Measurements from ENCODE around the gene RERE. TPM values are rescaled to one million over a fixed set of nuclear protein-coding genes. Genes with fewer than 3 reads are reported as not detected.

Gene RERE
- total and polyA plus RNA-seq, 12 donors = 46.5 to 163 (median 139) TPM

DNA sequence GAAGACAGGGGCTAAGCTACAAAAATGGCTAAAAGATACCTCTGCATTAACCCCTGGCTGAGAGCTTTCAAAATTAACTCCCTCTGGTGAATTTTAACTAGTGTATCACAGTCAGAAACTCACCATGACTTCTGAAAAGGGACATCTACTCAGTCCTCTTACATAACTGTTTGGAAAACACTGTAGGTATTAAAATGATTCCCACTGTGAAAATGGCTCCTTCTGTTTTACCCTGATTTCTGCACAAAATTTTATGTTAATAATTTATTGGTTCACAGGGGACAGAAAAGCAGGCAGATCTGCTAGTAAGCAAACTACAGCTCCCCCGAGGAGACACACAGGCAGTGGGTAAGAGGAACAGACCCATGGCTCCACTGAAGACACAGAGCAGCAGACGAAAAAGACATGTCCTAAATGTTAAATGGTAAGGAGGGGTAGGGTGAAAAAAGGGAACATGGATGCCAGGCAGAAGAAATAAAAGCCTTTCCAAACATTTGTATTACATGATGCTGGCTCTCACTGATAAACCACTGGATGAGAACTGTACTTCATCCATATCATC, 387.8 kb downstream of the RERE start:
- intact Hi-C loops (cut with DNase I) = loop anchor here in 2 of 10 donors (10.0 kb wide), 2 partner anchors 95 to 275 kb away; no protein-coding TSS in a partner anchor
- no peaks in the 10 kb centered on the region for H3K27me3 ChIP-seq
- TF ChIP-seq, protein P1, sequence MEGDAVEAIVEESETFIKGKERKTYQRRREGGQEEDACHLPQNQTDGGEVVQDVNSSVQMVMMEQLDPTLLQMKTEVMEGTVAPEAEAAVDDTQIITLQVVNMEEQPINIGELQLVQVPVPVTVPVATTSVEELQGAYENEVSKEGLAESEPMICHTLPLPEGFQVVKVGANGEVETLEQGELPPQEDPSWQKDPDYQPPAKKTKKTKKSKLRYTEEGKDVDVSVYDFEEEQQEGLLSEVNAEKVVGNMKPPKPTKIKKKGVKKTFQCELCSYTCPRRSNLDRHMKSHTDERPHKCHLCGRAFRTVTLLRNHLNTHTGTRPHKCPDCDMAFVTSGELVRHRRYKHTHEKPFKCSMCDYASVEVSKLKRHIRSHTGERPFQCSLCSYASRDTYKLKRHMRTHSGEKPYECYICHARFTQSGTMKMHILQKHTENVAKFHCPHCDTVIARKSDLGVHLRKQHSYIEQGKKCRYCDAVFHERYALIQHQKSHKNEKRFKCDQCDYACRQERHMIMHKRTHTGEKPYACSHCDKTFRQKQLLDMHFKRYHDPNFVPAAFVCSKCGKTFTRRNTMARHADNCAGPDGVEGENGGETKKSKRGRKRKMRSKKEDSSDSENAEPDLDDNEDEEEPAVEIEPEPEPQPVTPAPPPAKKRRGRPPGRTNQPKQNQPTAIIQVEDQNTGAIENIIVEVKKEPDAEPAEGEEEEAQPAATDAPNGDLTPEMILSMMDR (IDR thresholded peaks at IDR 0.05) = no peak
- peak overlapping the region in 1 of 10 donors; percentile 24 for H3K27ac ChIP-seq
- no peaks in the 10 kb centered on the region for H3K36me3 ChIP-seq
- WGBS, 2 donors = 85 to 89% methylated on average over 2 of the region's 2 CpGs
- no peaks in the 10 kb centered on the region for H3K9me3 ChIP-seq
- no peak for ATAC-seq
- no peak for DNase-seq
- peaks cover 0 to 78% (median 41%) of the 10 kb centered on the region in 9 donors for H3K4me1 ChIP-seq
- H3K4me3 ChIP-seq = no peak overlapping the region

DNA sequence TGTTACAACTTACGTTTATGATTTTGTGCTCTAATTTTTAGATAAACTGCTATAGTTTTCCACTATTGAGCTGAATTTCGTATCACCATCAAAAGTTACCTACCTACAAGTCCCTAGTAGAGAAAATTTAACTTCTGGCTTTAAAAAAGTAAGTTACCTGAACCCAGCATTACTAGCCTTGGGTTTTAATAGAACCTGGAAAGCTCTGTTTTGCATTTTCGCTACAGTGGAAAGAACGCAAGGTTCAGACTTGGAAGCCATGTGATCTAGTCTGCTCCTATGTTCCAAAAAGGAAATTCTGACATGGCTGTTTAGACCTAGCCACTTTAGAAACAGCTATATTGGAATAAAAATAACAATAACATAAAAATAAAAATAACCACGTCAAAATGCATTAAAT, 389.0 kb downstream of the RERE start:
- peaks cover 5 to 86% (median 47%) of the 10 kb centered on the region in 9 donors for H3K4me1 ChIP-seq
- no peak overlapping the region for H3K4me3 ChIP-seq
- WGBS, 2 donors = 84 to 92% methylated on average over 5 of the region's 5 CpGs
- TF ChIP-seq, protein P1 (IDR thresholded peaks at IDR 0.05) = no peak
- ATAC-seq (no peak), DNase-seq (no peak)
- H3K27me3 ChIP-seq = no peaks in the 10 kb centered on the region
- peak overlapping the region in 4 of 10 donors; percentile 3 to 99 (median 28) for H3K27ac ChIP-seq
- H3K36me3 ChIP-seq = no peaks in the 10 kb centered on the region
- intact Hi-C loops (cut with DNase I) = loop anchor here in 2 of 10 donors (10.0 kb wide), 2 partner anchors 96 to 276 kb away; no protein-coding TSS in a partner anchor
- no peaks in the 10 kb centered on the region for H3K9me3 ChIP-seq

DNA sequence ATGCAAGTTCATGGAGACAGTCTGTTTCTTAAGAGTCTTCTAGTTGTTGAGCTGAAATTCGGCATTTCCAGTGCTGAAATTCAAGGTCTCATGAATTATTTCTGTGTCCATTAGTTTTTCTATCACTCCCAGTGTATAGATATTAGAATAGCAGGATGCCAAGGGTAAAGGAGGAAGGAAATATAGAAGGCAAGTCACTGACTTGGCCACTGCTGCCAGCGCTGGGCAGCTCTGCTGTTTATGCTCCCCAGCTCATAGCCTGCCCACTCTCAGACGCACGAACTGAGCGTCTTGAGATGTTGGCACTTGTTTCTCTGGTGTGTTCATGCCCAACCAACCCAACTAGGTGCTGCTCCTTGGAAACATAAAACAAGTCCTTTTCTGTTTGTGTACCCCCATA, 389.5 kb downstream of the RERE start:
- H3K36me3 ChIP-seq = no peaks in the 10 kb centered on the region
- no peak for ATAC-seq
- intact Hi-C loops (cut with DNase I) = loop anchor here in 2 of 10 donors (10.0 kb wide), 2 partner anchors 97 to 277 kb away; no protein-coding TSS in a partner anchor
- 77 to 90% methylated on average over 5 of the region's 5 CpGs for WGBS, 2 donors
- H3K4me3 ChIP-seq = peak overlapping the region in 1 of 10 donors; percentile 5
- H3K27ac ChIP-seq = peak overlapping the region in 7 of 10 donors; percentile 3 to 99 (median 44)
- no peaks in the 10 kb centered on the region for H3K9me3 ChIP-seq
- peaks cover 5 to 86% (median 47%) of the 10 kb centered on the region in 9 donors for H3K4me1 ChIP-seq
- no peak for DNase-seq
- no peaks in the 10 kb centered on the region for H3K27me3 ChIP-seq
- TF ChIP-seq, protein P1 (IDR thresholded peaks at IDR 0.05) = no peak

DNA sequence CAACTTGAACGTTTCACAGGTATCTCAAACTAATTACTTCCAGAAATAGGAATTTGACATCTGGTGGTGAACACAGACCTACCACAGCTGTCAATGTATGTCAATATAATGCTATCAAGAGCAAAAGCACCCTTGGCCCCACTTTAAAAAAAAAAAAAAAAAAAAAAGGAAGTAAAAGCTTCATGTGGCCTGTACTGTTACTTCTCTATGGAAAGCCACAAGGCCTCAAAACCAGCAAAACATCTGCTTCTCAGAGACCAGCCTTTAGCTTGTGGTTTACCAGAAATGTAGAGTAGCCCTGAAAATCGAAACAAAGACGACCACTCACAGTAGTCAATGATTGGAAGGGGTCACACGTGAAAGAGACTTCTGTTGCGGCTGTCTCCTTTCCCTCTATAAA, 389.9 kb downstream of the RERE start:
- Histone ChIP-seq H3K4me3 (peak overlapping the region in 1 of 10 donors; percentile 5), H3K27ac (peak overlapping the region in 7 of 10 donors; percentile 3 to 99 (median 44)), H3K4me1 (peaks cover 5 to 85% (median 47%) of the 10 kb centered on the region in 9 donors), H3K27me3 (no peaks in the 10 kb centered on the region), H3K9me3 (no peaks in the 10 kb centered on the region), H3K36me3 (no peaks in the 10 kb centered on the region)
- ATAC-seq (peak in 1 of 8 donors; percentile 23), DNase-seq (no peak)
- 71 to 80% methylated on average over 5 of the region's 5 CpGs for WGBS, 2 donors
- TF ChIP-seq, protein P1 (IDR thresholded peaks at IDR 0.05) = no peak
- intact Hi-C loops (cut with DNase I) = loop anchor here in 2 of 10 donors (10.0 kb wide), 2 partner anchors 97 to 277 kb away; no protein-coding TSS in a partner anchor
